Measurements from ENCODE around the gene AXL. TPM values are rescaled to one million over a fixed set of nuclear protein-coding genes. Genes with fewer than 3 reads are reported as not detected.
A peak's percentile ranks its signal among the peaks of the same experiment; 100 is the strongest.

Gene AXL
- total RNA-seq, 1 donor = 360 TPM

DNA sequence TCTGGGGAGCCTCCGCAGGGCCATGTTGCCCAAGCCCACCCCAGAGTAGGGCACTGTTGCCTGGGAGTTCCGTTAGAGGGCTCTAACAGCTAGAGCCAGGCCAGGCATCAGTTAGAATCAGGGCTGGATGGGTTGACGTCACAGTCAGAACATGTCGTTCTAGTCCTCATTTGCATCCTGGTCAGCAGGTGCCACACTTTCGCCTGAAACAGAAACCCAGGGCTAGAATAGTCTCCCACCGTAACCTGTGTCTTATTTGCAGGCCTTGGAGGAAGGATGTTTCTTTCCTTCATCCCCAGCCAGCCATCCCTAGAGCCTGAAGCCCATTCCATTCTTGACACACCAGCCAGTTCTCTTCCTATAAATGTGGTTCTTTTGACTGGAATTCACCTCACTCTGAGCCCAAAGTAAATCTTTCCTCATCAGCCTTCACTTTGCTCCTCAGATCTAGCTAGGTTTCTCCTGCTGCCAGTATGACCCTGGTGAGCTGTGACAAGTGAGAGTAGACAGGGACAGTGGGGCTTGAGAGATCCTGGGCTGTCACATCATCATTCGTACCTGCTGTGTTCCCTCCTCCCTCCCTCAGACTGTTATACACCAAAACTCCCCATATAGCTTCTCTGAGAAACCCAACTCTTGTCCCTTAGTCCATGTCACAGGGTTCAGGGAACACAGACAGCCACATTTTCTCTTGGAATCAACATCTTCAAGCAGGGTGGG, 78.8 kb downstream of the AXL start:
- TF ChIP-seq, protein P1, sequence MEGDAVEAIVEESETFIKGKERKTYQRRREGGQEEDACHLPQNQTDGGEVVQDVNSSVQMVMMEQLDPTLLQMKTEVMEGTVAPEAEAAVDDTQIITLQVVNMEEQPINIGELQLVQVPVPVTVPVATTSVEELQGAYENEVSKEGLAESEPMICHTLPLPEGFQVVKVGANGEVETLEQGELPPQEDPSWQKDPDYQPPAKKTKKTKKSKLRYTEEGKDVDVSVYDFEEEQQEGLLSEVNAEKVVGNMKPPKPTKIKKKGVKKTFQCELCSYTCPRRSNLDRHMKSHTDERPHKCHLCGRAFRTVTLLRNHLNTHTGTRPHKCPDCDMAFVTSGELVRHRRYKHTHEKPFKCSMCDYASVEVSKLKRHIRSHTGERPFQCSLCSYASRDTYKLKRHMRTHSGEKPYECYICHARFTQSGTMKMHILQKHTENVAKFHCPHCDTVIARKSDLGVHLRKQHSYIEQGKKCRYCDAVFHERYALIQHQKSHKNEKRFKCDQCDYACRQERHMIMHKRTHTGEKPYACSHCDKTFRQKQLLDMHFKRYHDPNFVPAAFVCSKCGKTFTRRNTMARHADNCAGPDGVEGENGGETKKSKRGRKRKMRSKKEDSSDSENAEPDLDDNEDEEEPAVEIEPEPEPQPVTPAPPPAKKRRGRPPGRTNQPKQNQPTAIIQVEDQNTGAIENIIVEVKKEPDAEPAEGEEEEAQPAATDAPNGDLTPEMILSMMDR (IDR thresholded peaks at IDR 0.05; ENCODE audit: insufficient read depth, low read depth, low read length) = no peak
- DNase-seq (ENCODE audit: low read depth) = peak; percentile 11
- no peak overlapping the region for H3K4me3 ChIP-seq (ENCODE audit: low read depth, low read length)

DNA sequence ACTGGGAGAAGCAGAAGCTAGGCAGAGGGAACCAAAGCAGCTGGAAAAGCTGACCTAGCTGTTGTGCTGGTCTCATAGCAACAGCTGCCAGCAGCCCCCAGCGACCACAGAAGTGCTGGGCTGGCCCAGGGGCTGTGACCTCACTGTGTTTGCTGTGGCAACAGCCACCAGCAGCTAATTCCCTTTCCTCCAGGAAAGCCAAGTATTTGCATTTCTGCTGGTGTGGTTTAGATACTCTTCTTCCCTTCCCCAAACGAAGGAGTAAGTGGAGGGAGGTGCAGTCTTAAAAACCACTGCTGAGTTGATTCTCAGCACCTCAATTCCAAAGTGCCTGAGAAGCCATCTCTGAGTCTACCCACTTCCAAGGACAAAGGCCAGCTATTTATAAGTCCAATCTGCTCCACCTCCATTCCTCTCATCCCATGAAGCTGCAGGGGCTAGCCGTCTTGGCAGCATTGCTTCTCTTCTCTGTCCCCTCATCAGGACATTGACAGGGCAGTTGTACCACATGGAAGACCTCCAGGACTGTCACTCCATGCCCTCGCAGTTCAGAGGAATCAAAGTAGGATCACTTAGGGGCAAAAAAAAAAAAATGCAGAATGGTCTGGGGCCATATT, 79.4 kb downstream of the AXL start:
- TF ChIP-seq, protein P1 (IDR thresholded peaks at IDR 0.05; ENCODE audit: insufficient read depth, low read depth, low read length) = no peak
- peak; percentile 92 for DNase-seq (ENCODE audit: low read depth)
- no peak overlapping the region for H3K4me3 ChIP-seq (ENCODE audit: low read depth, low read length)

DNA sequence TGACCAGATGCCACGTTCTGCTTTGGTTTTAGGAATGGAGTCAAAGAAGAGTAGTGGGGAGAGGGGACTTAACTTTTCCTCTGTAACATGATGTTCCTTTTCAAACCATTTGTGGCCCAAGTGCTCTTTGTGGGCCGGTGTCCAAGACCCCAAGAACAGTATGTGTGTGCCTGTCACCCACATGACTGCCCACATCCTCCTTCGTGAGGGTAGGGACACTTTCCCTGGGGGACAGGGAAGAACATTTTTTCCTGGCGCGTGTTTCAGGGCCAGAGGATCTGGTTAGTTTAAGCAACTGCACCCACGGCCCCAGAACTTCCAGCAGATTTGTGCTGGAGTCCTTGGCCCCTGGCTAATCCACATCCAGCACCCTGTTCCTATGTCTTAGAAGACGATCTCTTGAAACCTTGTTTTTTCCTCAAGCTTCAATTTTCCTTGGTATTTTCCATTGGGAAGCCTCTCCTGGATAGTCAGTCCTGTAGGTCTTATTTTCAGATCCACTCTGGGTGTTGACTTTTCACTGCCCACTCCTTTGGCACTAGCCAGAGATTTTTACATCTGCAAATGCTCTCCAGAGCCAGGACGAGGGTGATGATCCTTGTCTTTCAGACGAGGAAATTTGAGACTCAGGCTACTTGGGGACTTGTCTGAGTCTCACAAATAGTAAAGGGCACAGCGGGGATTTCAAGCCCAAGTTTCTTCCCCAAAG, 80.2 kb downstream of the AXL start:
- no peak overlapping the region for H3K4me3 ChIP-seq (ENCODE audit: low read depth, low read length)
- TF ChIP-seq, protein P1 (IDR thresholded peaks at IDR 0.05; ENCODE audit: insufficient read depth, low read depth, low read length) = no peak
- no peak for DNase-seq (ENCODE audit: low read depth)

DNA sequence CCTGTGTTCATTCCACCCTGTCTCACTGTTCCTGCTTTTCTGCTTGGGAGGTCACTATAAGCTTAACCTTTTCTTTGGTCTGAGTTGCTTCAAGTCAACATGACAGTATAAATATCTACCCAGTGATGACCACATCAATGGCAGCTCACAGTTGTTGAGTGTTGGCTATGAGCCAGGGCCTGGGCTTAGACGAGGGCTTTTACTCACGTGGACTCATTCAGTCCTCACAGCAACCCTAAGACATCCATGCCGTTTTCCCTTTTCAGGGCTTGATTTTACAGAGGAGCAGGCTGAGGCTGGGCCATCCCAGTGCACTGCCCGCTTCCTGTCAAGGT, 80.7 kb downstream of the AXL start:
- TF ChIP-seq, protein P1 (IDR thresholded peaks at IDR 0.05; ENCODE audit: insufficient read depth, low read depth, low read length) = no peak
- no peak overlapping the region for H3K4me3 ChIP-seq (ENCODE audit: low read depth, low read length)
- peak; percentile 95 for DNase-seq (ENCODE audit: low read depth)

DNA sequence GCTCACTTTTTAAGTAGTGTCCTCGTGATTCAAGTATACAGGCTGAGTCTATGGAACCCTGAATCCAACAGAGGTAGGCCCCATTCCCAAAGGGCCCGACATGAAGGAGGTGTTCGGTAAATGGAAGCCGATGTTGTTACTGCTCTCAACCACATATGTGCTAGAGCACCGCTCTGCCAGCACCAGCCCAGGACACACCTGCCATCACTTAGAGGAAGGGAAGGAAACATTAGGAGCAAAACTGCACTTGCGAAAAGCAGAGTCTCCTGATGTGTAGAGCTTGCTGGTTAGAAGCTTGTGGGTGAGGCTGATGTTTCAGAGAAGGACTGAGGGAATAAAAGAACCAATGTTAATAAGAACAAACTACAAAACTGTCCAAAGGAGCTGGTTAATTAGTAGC, 81.5 kb downstream of the AXL start:
- DNase-seq (ENCODE audit: low read depth) = no peak
- no peak overlapping the region for H3K4me3 ChIP-seq (ENCODE audit: low read depth, low read length)
- TF ChIP-seq, protein P1 (IDR thresholded peaks at IDR 0.05; ENCODE audit: insufficient read depth, low read depth, low read length) = no peak

DNA sequence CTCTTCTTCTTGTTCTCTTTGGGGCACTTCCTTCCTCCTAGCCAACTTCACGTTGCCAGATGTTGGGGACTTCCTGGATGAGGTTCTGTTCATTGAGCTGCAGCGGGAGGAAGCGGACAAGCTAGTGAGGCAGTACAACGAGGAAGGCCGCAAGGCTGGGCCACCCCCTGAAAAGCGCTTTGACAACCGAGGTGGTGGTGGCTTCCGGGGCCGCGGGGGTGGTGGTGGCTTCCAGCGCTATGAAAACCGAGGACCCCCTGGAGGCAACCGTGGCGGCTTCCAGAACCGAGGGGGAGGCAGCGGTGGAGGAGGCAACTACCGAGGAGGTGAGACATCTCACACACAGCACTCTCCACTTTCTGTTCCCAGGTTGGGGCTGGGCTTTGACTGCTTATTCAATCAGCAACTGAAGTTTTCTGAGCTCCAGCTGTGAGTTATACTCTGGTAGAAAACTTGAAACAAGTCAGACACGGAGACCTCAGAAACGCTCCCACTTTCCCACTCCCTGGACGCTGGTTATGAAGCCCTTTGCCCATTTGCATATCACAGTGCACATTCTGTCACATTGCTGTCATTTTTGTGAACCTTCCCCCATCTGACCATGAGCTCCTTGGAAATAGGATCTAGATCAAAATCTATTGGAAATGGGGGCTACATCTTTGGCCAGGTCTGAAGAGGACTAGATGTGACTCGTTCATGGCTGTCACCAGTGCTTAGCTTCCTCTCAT, 83.8 kb downstream of the AXL start:
- no peak overlapping the region for H3K4me3 ChIP-seq (ENCODE audit: low read depth, low read length)
- DNase-seq (ENCODE audit: low read depth) = no peak
- TF ChIP-seq, protein P1 (IDR thresholded peaks at IDR 0.05; ENCODE audit: insufficient read depth, low read depth, low read length) = no peak

Measured in fibroblast of villous mesenchyme (primary cell).